IMR-90 (cell line): ENCODE data around the gene GPR107. TPM values are rescaled to one million over a fixed set of nuclear protein-coding genes. Genes with fewer than 3 reads are reported as not detected.

Source experiments
- ATAC-seq: fragments of 200-7000 bp; cut with Tn5 transposase; 2 replicates; pipeline ENCODE4 v1.9.1; 2020; ENCODE audit warnings: low read depth, mild to moderate bottlenecking, moderate library complexity
- BruUV-seq: library from RNA; stranded (reverse); fragments of 400-500 nt; replicated peaks from 2 replicates; lab custom pipeline; 2021; lab: Mats Ljungman, UMichigan
- CTCF ChIA-PET: fragments of 300-600 bp; formaldehyde crosslinking; extraction: SDS; loops from one replicate; lab custom pipeline; 2021; ENCODE audit warnings: antibody characterized with exemption; lab: Yijun Ruan, JAX
- POLR2A ChIA-PET: fragments of 300-600 bp; sonication (Branson Sonifier 250); formaldehyde crosslinking; loops from one replicate; lab custom pipeline; 2022; ENCODE audit warnings: antibody characterized with exemption; ENCODE audit not compliant: unreplicated experiment; lab: Charles Lee
- DNase-seq: peaks from one replicate; pipeline ENCODE4 v3.0.0; 2013
- H2AFZ ChIP-seq: replicated peaks from 2 replicates; pipeline ENCODE3; 2013; ENCODE audit warnings: low read length, mild to moderate bottlenecking; ENCODE audit not compliant: poor library complexity
- H2AK5ac ChIP-seq: 2 replicates; pipeline ENCODE4 v1.6.1; 2013; ENCODE audit warnings: low read depth, low read length, inconsistent platforms
- H2AK9ac ChIP-seq: replicated peaks from 2 replicates; pipeline ENCODE3; 2013; ENCODE audit warnings: mild to moderate bottlenecking, low read depth, low read length, moderate library complexity; ENCODE audit not compliant: poor library complexity
- H2BK120ac ChIP-seq: 2 replicates; pipeline ENCODE4 v1.6.1; 2013; ENCODE audit warnings: low read depth, low read length, inconsistent platforms
- H2BK15ac ChIP-seq: 3 replicates; pipeline ENCODE4 v1.6.1; 2013; ENCODE audit warnings: low read depth, low read length, inconsistent platforms
- H2BK20ac ChIP-seq: 2 replicates; pipeline ENCODE4 v1.6.1; 2013; ENCODE audit warnings: low read depth, mild to moderate bottlenecking, inconsistent platforms, low read length, moderate library complexity
- H2BK5ac ChIP-seq: 2 replicates; pipeline ENCODE4 v1.6.1; 2013; ENCODE audit warnings: mild to moderate bottlenecking, low read depth, low read length, inconsistent platforms; ENCODE audit not compliant: poor library complexity, severe bottlenecking
- H3K14ac ChIP-seq: replicated peaks from 2 replicates; pipeline ENCODE4 v1.6.1; 2013; ENCODE audit warnings: low read depth, low read length, inconsistent platforms
- H3K18ac ChIP-seq: 2 replicates; pipeline ENCODE4 v1.6.1; 2013; ENCODE audit warnings: low read depth, low read length, control low read depth
- H3K23ac ChIP-seq: 2 replicates; pipeline ENCODE4 v1.6.1; 2013; ENCODE audit warnings: low read depth, low read length, inconsistent platforms
- H3K27ac ChIP-seq: 2 replicates; pipeline ENCODE4 v1.5.1; 2013; ENCODE audit warnings: mild to moderate bottlenecking, control low read depth, low read length; ENCODE audit not compliant: insufficient read depth
- H3K27me3 ChIP-seq: 2 replicates; pipeline ENCODE4 v1.6.1; 2013; ENCODE audit warnings: low read length; ENCODE audit not compliant: control insufficient read depth, insufficient read depth
- H3K36me3 ChIP-seq: 2 replicates; pipeline ENCODE4 v1.6.1; 2013; ENCODE audit warnings: low read length, mixed read lengths; ENCODE audit not compliant: control insufficient read depth, insufficient read depth
- H3K4ac ChIP-seq: 2 replicates; pipeline ENCODE4 v1.6.1; 2013; ENCODE audit warnings: low read depth, low read length, inconsistent platforms
- H3K4me1 ChIP-seq: 2 replicates; pipeline ENCODE4 v1.6.1; 2013; ENCODE audit warnings: low read length, mixed read lengths; ENCODE audit not compliant: control insufficient read depth, insufficient read depth
- H3K4me2 ChIP-seq: 2 replicates; pipeline ENCODE4 v1.6.1; 2013; ENCODE audit warnings: low read depth, mild to moderate bottlenecking, control low read depth, low read length, moderate library complexity
- H3K4me3 ChIP-seq: 2 replicates; pipeline ENCODE4 v1.5.1; 2013; ENCODE audit warnings: low read depth, mild to moderate bottlenecking, control low read depth, low read length, moderate library complexity; ENCODE audit not compliant: insufficient read depth
- H3K56ac ChIP-seq: 2 replicates; pipeline ENCODE4 v1.6.1; 2013; ENCODE audit warnings: low read length, inconsistent platforms; ENCODE audit not compliant: insufficient read depth; ENCODE audit errors: extremely low read depth
- H3K79me1 ChIP-seq, 2 experiments: 2 replicates each; pipeline ENCODE4 v1.6.1; 2013; ENCODE audit warnings: low read length in 2 of 2, inconsistent platforms in 1 of 2, low read depth in 1 of 2
- H3K9ac ChIP-seq: 2 replicates; pipeline ENCODE4 v1.6.1; 2013; ENCODE audit warnings: low read depth, low read length, control low read depth
- H3K9me1 ChIP-seq: 2 replicates; pipeline ENCODE4 v1.6.1; 2013; ENCODE audit warnings: low read length, inconsistent platforms; ENCODE audit not compliant: insufficient read depth
- H3K9me3 ChIP-seq: 2 replicates; pipeline ENCODE4 v1.6.1; 2013; ENCODE audit warnings: low read length; ENCODE audit not compliant: control insufficient read depth, insufficient read depth
- H4K20me1 ChIP-seq: 2 replicates; pipeline ENCODE4 v1.6.1; 2013; ENCODE audit warnings: low read length, inconsistent platforms; ENCODE audit not compliant: insufficient read depth
- H4K5ac ChIP-seq: 2 replicates; pipeline ENCODE4 v1.6.1; 2013; ENCODE audit warnings: mild to moderate bottlenecking, low read depth, low read length, control low read depth
- H4K8ac ChIP-seq, 2 experiments: 2 replicates each; pipeline ENCODE4 v1.6.1; 2013; ENCODE audit warnings: low read depth in 2 of 2, low read length in 2 of 2, control low read depth in 1 of 2, inconsistent platforms in 1 of 2
- H4K91ac ChIP-seq: 2 replicates; pipeline ENCODE4 v1.6.1; 2013; ENCODE audit warnings: low read depth, low read length, inconsistent platforms; ENCODE audit not compliant: insufficient read depth
- CHD1 ChIP-seq: IDR thresholded peaks from 2 replicates; pipeline ENCODE4 v1.6.1; 2012; ENCODE audit warnings: low read depth, low read length, improper control_type of control experiment
- MAZ ChIP-seq: IDR thresholded peaks from 2 replicates; pipeline ENCODE4 v1.6.1; 2012; ENCODE audit warnings: low read depth, mild to moderate bottlenecking, low read length, improper control_type of control experiment, moderate library complexity, borderline replicate concordance
- POLR2A ChIP-seq: IDR thresholded peaks from 2 replicates; pipeline ENCODE4 v1.6.1; 2012; ENCODE audit warnings: mild to moderate bottlenecking, low read depth, low read length
- WGBS, 2 experiments: methylation state at CpG; one replicate each; pipeline versions ENCODE4 v1.1.5 to v1.1.7; 2013; ENCODE audit warnings: missing lambda C conversion rate in 2 of 2; ENCODE audit not compliant: insufficient read length in 1 of 2; ENCODE audit errors: extremely low coverage in 2 of 2; 5-methylcytosine and 5-hydroxymethylcytosine counted together
- dilution Hi-C: fragments of 300-500 bp; cut with HindIII; formaldehyde crosslinking; loops from one replicate; pipeline ENCODE4 v1.14.3; 2018; ENCODE audit warnings: low sequenced_read_pairs; ENCODE audit not compliant: unreplicated experiment
- in situ Hi-C: fragments of 300-500 bp; cut with MboI; formaldehyde crosslinking; loops from 3 replicates; pipeline ENCODE4 v1.14.3; 2019; ENCODE audit warnings: low sequenced_read_pairs, inconsistent platforms, mixed read lengths
- intact Hi-C: fragments of 100-400 bp; cut with micrococcal nuclease; formaldehyde crosslinking; loops from 2 replicates; pipeline ENCODE4 v1.10.0; 2022
- polyA plus RNA-seq, 3 experiments: library from polyadenylated mRNA; depleted of rRNA; stranded (reverse); fragments of >200 nt; gene quantifications; 2 replicates each; pipeline ENCODE4 v1.2.3, GENCODE V29; 2012; ENCODE audit warnings: low replicate concordance in 1 of 3
- total RNA-seq: library from RNA; depleted of rRNA; stranded (reverse); fragments of >200 nt; gene quantifications from 2 replicates; pipeline ENCODE4 v1.2.3, GENCODE V29; 2012
- TF ChIP-seq, protein P1 (sequence below): conservative IDR thresholded peaks from 2 replicates; pipeline ENCODE4 v1.5.1; 2012; ENCODE audit warnings: mild to moderate bottlenecking, low read depth, low read length, improper control_type of control experiment

Gene GPR107
- total and polyA plus RNA-seq, 2 of the 4 experiments (the other 2 are of a cell fraction), result 16.7 to 21.6 TPM

GRCh38 chr9:130022566-130023143, 31.1 kb upstream of the GPR107 start:
- Histone ChIP-seq H3K4me2 (no peak overlapping the region), H3K9me3 (peaks cover 2% of the 10 kb centered on the region; the same call in 1 of the 2 replicates), H3K27ac (no peak overlapping the region), H4K5ac (no peak overlapping the region), H3K4me3 (no peak overlapping the region), H3K56ac (no peak overlapping the region), H4K20me1 (peaks cover 45% of the 10 kb centered on the region), H3K23ac (no peak overlapping the region), H4K8ac (no peak overlapping the region), H2BK120ac (no peak overlapping the region), H2BK20ac (no peak overlapping the region), H3K79me1 (peaks cover 18 to 37% of the 10 kb centered on the region in 2 experiments), H4K91ac (no peak overlapping the region), H3K4me1 (peaks cover 2% of the 10 kb centered on the region), H3K18ac (no peak overlapping the region), H3K9ac (no peak overlapping the region), H2AK9ac (no peak overlapping the region), H3K9me1 (peaks cover 6% of the 10 kb centered on the region), H2BK15ac (no peak overlapping the region), H3K14ac (no peak overlapping the region), H3K4ac (no peak overlapping the region), H2AFZ (no peak overlapping the region), H3K27me3 (0 out of 2 replicates have a peak, but pooled peaks cover 2% of the 10 kb centered on the region), H2BK5ac (no peak overlapping the region), H2AK5ac (no peak overlapping the region), H3K36me3 (no peaks in the 10 kb centered on the region)
- TF ChIP-seq POLR2A (no peak), CHD1 (no peak), MAZ (no peak)
- TF ChIP-seq, protein P1, sequence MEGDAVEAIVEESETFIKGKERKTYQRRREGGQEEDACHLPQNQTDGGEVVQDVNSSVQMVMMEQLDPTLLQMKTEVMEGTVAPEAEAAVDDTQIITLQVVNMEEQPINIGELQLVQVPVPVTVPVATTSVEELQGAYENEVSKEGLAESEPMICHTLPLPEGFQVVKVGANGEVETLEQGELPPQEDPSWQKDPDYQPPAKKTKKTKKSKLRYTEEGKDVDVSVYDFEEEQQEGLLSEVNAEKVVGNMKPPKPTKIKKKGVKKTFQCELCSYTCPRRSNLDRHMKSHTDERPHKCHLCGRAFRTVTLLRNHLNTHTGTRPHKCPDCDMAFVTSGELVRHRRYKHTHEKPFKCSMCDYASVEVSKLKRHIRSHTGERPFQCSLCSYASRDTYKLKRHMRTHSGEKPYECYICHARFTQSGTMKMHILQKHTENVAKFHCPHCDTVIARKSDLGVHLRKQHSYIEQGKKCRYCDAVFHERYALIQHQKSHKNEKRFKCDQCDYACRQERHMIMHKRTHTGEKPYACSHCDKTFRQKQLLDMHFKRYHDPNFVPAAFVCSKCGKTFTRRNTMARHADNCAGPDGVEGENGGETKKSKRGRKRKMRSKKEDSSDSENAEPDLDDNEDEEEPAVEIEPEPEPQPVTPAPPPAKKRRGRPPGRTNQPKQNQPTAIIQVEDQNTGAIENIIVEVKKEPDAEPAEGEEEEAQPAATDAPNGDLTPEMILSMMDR, result no peak
- intact Hi-C loops (no loop called here), dilution Hi-C loops (no loop called here), in situ Hi-C loops (no loop called here)
- ATAC-seq, result no peak
- BruUV-seq, result no TSS peak
- 86 to 100% methylated on average over 1 of the region's 8 CpGs for WGBS, 2 experiments
- DNase-seq, result no peak
- POLR2A ChIA-PET, result no interaction called here
- CTCF ChIA-PET, result interaction anchor here (0.6 kb wide), 1 partner anchor 67 kb away, joined by 4 read pairs; no protein-coding TSS in a partner anchor
